CD1c-positive myeloid dendritic cell (primary cell): Measurements from ENCODE around the gene LSAMP.
"Not testable (repeated sequence)": the region's sequence is repeated elsewhere in the genome, so short reads cannot be mapped to it uniquely, and the experiment has no call there.

Experiments
- DNase-seq: peaks from one replicate; pipeline ENCODE4 v3.0.0-alpha.2; 2016; ENCODE audit errors: extremely low spot score

Gene LSAMP

GRCh38 chr3:116241677-116242076 is 203.6 kb downstream of the LSAMP start:
- no peak for DNase-seq

- DNase-seq = no peak
These were observed 205.0 kb downstream of the LSAMP start for GRCh38 chr3:116240261-116240660.

- DNase-seq = no peak
These were observed 206.3 kb downstream of the LSAMP start for GRCh38 chr3:116238846-116239565.

- DNase-seq = no peak
These were observed 211.5 kb downstream of the LSAMP start for GRCh38 chr3:116233711-116234357.

GRCh38 chr3:116230431-116231020 is 214.8 kb downstream of the LSAMP start:
- no peak for DNase-seq

- no peak for DNase-seq
These were observed 219.0 kb downstream of the LSAMP start for GRCh38 chr3:116226266-116226665.

GRCh38 chr3:116216761-116217160 is 228.5 kb downstream of the LSAMP start:
- DNase-seq = no peak

- no peak for DNase-seq
These were observed 233.4 kb downstream of the LSAMP start for GRCh38 chr3:116211901-116212300.

GRCh38 chr3:116208830-116209229 is 236.5 kb downstream of the LSAMP start:
- DNase-seq = not testable (repeated sequence)

GRCh38 chr3:116200956-116201690 is 244.2 kb downstream of the LSAMP start:
- no peak for DNase-seq

- no peak for DNase-seq
These were observed 246.2 kb downstream of the LSAMP start for GRCh38 chr3:116199063-116199462.

- no peak for DNase-seq
These were observed 247.2 kb downstream of the LSAMP start for GRCh38 chr3:116198087-116198486.

- no peak for DNase-seq
These were observed 252.8 kb downstream of the LSAMP start for GRCh38 chr3:116192464-116192863.

- no peak for DNase-seq
These were observed 253.9 kb downstream of the LSAMP start for GRCh38 chr3:116191409-116191808.

GRCh38 chr3:116190095-116190494 is 255.2 kb downstream of the LSAMP start:
- no peak for DNase-seq

- no peak for DNase-seq
These were observed 257.0 kb downstream of the LSAMP start for GRCh38 chr3:116188231-116188785.

- no peak for DNase-seq
These were observed 259.2 kb downstream of the LSAMP start for GRCh38 chr3:116186049-116186448.

GRCh38 chr3:116181159-116181558 is 264.1 kb downstream of the LSAMP start:
- DNase-seq = no peak

GRCh38 chr3:116179091-116179490 is 266.2 kb downstream of the LSAMP start:
- DNase-seq = no peak

GRCh38 chr3:116176974-116177555 is 268.2 kb downstream of the LSAMP start:
- no peak for DNase-seq

GRCh38 chr3:116166121-116166520 is 279.2 kb downstream of the LSAMP start:
- DNase-seq = no peak

GRCh38 chr3:116165641-116166040 is 279.6 kb downstream of the LSAMP start:
- DNase-seq = no peak
